ENCODE data around the gene TIMM13.

TIMM13 gene

DNA sequence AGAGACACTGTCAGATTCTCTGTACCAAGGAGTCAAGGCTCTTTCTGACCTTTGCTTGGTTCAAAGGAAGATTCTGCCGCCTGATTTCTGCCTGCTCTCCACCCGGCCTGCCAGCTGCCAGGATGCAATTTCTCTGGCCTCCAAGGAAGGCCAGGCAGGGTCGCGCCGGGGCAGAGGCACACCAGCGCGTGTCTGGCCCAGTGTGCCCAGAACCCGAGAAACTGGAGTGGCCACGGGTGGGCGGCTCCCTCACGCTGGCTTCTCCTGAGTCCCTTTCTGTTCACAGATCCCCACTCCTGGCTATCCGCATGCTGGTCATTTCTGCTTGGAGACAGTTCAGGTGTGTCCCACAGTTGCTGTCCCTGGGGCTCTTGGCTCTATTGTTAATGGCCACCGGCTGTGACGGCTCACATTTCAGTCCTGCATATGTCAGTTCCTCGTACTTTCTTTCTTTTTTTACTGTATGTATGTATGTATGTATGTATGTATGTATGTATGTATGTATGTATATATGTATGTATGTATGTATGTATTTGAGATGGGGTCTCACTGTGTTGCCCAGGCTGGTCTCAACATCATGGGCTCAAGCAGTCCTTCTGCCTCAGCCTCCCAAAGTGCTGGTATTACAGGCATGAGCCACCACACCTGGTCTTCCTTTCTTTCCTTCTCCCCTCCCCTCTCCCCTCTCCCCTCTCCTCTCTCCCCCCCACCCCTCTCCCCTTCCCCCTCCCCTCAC lies 50.4 kb downstream of the TIMM13 start:
- no peak for DNase-seq
